ENCODE data around the gene PLS1.

The PLS1 gene

DNA sequence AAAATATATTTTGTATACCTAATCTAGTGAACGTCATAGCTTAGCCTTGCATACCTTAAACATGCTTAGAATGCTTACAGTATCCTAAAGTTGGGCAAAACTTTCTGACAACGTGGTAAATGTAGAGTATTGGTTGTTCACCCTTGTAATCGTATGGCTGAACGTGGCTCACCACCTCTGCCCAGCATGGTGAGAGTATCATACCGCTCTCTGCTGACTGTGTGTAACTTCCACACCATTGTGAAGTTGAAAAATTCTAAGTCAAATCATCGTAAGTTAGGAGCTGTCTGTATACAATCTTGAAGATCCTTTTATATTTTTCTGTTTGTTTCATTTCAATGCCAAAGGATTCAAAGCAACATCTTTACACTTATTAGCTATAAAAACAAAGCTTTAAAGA lies 64.2 kb downstream of the PLS1 start:
- H3K79me2 ChIP-seq (ENCODE audit: control insufficient read depth, low read length) = no peaks in the 10 kb centered on the region
- no peaks in the 10 kb centered on the region for H3K36me3 ChIP-seq (ENCODE audit: control insufficient read depth, low read length)
- TF ChIP-seq EZH2phosphoT487 (IDR thresholded peaks at IDR 0.05; ENCODE audit: borderline replicate concordance, low read length) = no peak
- TF ChIP-seq, protein P1, sequence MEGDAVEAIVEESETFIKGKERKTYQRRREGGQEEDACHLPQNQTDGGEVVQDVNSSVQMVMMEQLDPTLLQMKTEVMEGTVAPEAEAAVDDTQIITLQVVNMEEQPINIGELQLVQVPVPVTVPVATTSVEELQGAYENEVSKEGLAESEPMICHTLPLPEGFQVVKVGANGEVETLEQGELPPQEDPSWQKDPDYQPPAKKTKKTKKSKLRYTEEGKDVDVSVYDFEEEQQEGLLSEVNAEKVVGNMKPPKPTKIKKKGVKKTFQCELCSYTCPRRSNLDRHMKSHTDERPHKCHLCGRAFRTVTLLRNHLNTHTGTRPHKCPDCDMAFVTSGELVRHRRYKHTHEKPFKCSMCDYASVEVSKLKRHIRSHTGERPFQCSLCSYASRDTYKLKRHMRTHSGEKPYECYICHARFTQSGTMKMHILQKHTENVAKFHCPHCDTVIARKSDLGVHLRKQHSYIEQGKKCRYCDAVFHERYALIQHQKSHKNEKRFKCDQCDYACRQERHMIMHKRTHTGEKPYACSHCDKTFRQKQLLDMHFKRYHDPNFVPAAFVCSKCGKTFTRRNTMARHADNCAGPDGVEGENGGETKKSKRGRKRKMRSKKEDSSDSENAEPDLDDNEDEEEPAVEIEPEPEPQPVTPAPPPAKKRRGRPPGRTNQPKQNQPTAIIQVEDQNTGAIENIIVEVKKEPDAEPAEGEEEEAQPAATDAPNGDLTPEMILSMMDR (IDR thresholded peaks at IDR 0.05; ENCODE audit: low read depth, low read length, poor library complexity, severe bottlenecking) = no peak
- H3K9me2 ChIP-seq (replicated peaks; ENCODE audit: control insufficient read depth, low read length) = no peaks in the 10 kb centered on the region
- H3K4me1 ChIP-seq (ENCODE audit: control insufficient read depth, low read length) = peaks cover 13% of the 10 kb centered on the region
- no peaks in the 10 kb centered on the region for H3K9me3 ChIP-seq (ENCODE audit: control insufficient read depth, insufficient read depth, low read length)
- H4K20me1 ChIP-seq (ENCODE audit: control insufficient read depth, insufficient read depth, low read depth, low read length) = no peaks in the 10 kb centered on the region
- H3K27me3 ChIP-seq (ENCODE audit: control insufficient read depth, low read length) = no peaks in the 10 kb centered on the region
- H3K4me2 ChIP-seq (ENCODE audit: low read length) = no peak overlapping the region
- no peaks in the 10 kb centered on the region for H3F3A ChIP-seq (ENCODE audit: control insufficient read depth, insufficient read depth)
- no peak overlapping the region for H3K27ac ChIP-seq (ENCODE audit: low read depth, low read length)
- H3K4me3 ChIP-seq (ENCODE audit: low read length) = no peak overlapping the region

DNA sequence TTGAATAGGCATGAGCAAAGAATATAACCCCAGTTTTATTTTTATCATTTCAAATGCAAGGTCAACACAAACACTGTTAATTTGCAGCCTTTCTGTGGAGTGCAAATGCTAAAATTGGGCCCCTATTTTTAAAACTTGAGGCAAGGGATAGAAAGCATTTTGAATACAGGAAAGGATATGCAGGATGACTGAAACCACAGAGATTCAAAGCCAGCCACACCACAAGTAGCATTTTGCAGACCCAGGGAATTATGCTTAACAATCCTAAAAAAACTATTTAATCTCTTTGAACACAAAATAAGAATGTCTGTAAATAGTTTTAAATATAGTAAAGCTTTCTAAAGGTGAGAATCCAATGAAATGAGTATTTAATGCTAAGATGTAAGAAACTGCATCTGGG lies 64.7 kb downstream of the PLS1 start:
- no peaks in the 10 kb centered on the region for H3K27me3 ChIP-seq (ENCODE audit: control insufficient read depth, low read length)
- H3K79me2 ChIP-seq (ENCODE audit: control insufficient read depth, low read length) = no peaks in the 10 kb centered on the region
- no peaks in the 10 kb centered on the region for H3K9me2 ChIP-seq (replicated peaks; ENCODE audit: control insufficient read depth, low read length)
- no peak overlapping the region for H3K27ac ChIP-seq (ENCODE audit: low read depth, low read length)
- H3K4me3 ChIP-seq (ENCODE audit: low read length) = no peak overlapping the region
- no peaks in the 10 kb centered on the region for H3K9me3 ChIP-seq (ENCODE audit: control insufficient read depth, insufficient read depth, low read length)
- H4K20me1 ChIP-seq (ENCODE audit: control insufficient read depth, insufficient read depth, low read depth, low read length) = no peaks in the 10 kb centered on the region
- no peak overlapping the region for H3K4me2 ChIP-seq (ENCODE audit: low read length)
- TF ChIP-seq, protein P1 (IDR thresholded peaks at IDR 0.05; ENCODE audit: low read depth, low read length, poor library complexity, severe bottlenecking) = no peak
- TF ChIP-seq EZH2phosphoT487 (IDR thresholded peaks at IDR 0.05; ENCODE audit: borderline replicate concordance, low read length) = no peak
- peaks cover 13% of the 10 kb centered on the region for H3K4me1 ChIP-seq (ENCODE audit: control insufficient read depth, low read length)
- no peaks in the 10 kb centered on the region for H3F3A ChIP-seq (ENCODE audit: control insufficient read depth, insufficient read depth)
- H3K36me3 ChIP-seq (ENCODE audit: control insufficient read depth, low read length) = no peaks in the 10 kb centered on the region

DNA sequence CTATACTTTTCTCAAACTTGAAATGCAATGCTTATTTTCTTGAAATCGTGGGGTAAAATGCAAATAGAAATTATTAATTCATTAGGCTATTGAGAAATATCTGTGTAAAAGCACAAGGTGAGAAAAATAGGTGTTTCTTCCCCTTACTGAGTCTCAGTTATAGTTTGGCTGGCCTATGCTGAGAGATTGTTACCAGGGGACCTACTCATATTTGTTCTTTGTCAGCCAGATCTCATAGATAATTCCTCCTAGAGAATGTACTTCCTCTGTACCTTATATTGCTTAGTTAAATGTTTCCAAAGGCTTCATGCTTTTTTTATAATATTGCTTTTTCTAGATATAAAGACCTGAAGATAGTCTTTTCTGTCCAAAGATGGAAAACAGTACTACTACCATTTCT lies 67.7 kb downstream of the PLS1 start:
- Histone ChIP-seq H3K4me1 (ENCODE audit: control insufficient read depth, low read length) (peaks cover 9% of the 10 kb centered on the region), H3K9me2 (replicated peaks; ENCODE audit: control insufficient read depth, low read length) (no peaks in the 10 kb centered on the region), H3K79me2 (ENCODE audit: control insufficient read depth, low read length) (no peaks in the 10 kb centered on the region), H3K27me3 (ENCODE audit: control insufficient read depth, low read length) (no peaks in the 10 kb centered on the region), H3K4me2 (ENCODE audit: low read length) (no peak overlapping the region), H3K4me3 (ENCODE audit: low read length) (no peak overlapping the region), H3F3A (ENCODE audit: control insufficient read depth, insufficient read depth) (no peaks in the 10 kb centered on the region), H3K27ac (ENCODE audit: low read depth, low read length) (no peak overlapping the region), H3K36me3 (ENCODE audit: control insufficient read depth, low read length) (no peaks in the 10 kb centered on the region), H4K20me1 (ENCODE audit: control insufficient read depth, insufficient read depth, low read depth, low read length) (no peaks in the 10 kb centered on the region), H3K9me3 (ENCODE audit: control insufficient read depth, insufficient read depth, low read length) (no peaks in the 10 kb centered on the region)
- no peak for TF ChIP-seq EZH2phosphoT487 (IDR thresholded peaks at IDR 0.05; ENCODE audit: borderline replicate concordance, low read length)
- TF ChIP-seq, protein P1 (IDR thresholded peaks at IDR 0.05; ENCODE audit: low read depth, low read length, poor library complexity, severe bottlenecking) = no peak

DNA sequence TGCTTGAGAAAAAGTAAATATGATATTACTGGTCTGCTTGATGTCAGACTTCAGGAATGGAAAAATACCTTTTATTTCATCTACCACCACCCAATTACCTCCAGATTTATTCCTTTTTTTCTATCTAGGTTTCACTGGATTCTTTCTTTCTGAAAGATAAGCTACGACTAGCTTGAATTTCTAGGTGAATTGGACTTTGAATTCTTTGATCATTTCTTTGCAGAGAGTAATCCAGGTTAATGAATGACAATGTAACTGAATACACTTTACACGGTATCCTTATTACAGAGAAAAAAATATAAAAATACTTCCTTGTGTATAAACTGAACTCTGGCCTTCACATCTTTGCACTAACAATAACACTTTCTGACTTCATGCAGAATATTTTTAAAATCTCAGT lies 68.1 kb downstream of the PLS1 start:
- Histone ChIP-seq H3F3A (ENCODE audit: control insufficient read depth, insufficient read depth) (no peaks in the 10 kb centered on the region), H3K27me3 (ENCODE audit: control insufficient read depth, low read length) (no peaks in the 10 kb centered on the region), H3K9me3 (ENCODE audit: control insufficient read depth, insufficient read depth, low read length) (no peaks in the 10 kb centered on the region), H3K27ac (ENCODE audit: low read depth, low read length) (no peak overlapping the region), H3K4me1 (ENCODE audit: control insufficient read depth, low read length) (peaks cover 9% of the 10 kb centered on the region), H4K20me1 (ENCODE audit: control insufficient read depth, insufficient read depth, low read depth, low read length) (no peaks in the 10 kb centered on the region), H3K4me3 (ENCODE audit: low read length) (no peak overlapping the region), H3K9me2 (replicated peaks; ENCODE audit: control insufficient read depth, low read length) (no peaks in the 10 kb centered on the region), H3K79me2 (ENCODE audit: control insufficient read depth, low read length) (no peaks in the 10 kb centered on the region), H3K4me2 (ENCODE audit: low read length) (no peak overlapping the region), H3K36me3 (ENCODE audit: control insufficient read depth, low read length) (no peaks in the 10 kb centered on the region)
- TF ChIP-seq, protein P1 (IDR thresholded peaks at IDR 0.05; ENCODE audit: low read depth, low read length, poor library complexity, severe bottlenecking) = no peak
- no peak for TF ChIP-seq EZH2phosphoT487 (IDR thresholded peaks at IDR 0.05; ENCODE audit: borderline replicate concordance, low read length)
